PC-9 (cell line): ENCODE data around the gene CSNK1D.

ENCODE experiments used
- EZH2 ChIP-seq: fragments of 200-600 bp; sonication (generic); IDR thresholded peaks from 2 replicates; pipeline ENCODE4 v1.8.0; 2017; ENCODE audit warnings: antibody characterized with exemption, low read depth
- TF ChIP-seq, protein P1 (sequence below): fragments of 200-600 bp; sonication (generic); conservative IDR thresholded peaks from 2 replicates; pipeline ENCODE4 v1.6.1; 2017; ENCODE audit warnings: mixed run types, antibody characterized with exemption, mild to moderate bottlenecking, moderate library complexity

DNA sequence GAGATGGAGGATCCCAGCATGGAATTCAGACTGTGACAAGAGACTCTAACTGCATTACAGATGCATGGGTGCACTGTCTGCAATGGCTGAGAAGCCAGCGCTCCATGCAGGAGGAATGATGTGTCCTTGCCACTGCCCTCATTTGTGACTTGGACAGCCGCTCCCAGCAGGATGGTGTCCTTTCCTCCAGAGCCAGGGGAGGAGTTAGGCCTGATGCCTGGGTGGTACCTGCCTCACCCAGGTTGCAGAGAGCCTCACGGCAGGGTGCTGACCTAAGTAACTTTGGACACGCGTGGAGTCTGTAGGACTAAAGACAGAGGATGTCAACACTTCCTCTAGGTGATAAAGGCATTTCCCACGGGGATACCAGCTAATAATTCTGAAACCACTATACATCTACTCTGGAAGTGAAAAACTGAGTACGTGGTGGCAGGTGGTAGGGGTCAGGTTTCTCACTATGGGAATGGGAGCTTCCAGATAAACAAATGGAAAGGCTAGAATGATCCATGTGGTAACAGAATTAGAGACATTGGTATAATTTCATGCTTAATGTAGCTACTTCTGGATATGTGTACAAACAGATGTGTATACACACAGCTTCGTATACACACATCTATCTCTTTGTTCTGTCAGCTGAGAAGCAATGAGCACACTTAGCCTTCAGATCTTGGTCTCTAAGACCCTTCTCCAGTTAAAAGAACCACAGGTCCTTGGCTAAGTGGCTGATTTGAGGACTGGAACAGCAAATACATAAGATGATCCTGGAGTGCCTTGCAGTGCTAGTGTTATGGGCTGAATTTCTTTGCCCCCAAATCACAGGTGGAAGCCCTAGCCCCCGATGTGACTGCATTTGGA lies 13.7 kb upstream of the CSNK1D start:
- TF ChIP-seq, protein P1, sequence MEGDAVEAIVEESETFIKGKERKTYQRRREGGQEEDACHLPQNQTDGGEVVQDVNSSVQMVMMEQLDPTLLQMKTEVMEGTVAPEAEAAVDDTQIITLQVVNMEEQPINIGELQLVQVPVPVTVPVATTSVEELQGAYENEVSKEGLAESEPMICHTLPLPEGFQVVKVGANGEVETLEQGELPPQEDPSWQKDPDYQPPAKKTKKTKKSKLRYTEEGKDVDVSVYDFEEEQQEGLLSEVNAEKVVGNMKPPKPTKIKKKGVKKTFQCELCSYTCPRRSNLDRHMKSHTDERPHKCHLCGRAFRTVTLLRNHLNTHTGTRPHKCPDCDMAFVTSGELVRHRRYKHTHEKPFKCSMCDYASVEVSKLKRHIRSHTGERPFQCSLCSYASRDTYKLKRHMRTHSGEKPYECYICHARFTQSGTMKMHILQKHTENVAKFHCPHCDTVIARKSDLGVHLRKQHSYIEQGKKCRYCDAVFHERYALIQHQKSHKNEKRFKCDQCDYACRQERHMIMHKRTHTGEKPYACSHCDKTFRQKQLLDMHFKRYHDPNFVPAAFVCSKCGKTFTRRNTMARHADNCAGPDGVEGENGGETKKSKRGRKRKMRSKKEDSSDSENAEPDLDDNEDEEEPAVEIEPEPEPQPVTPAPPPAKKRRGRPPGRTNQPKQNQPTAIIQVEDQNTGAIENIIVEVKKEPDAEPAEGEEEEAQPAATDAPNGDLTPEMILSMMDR = no peak
- no peak for TF ChIP-seq EZH2
